Muscle of arm (tissue), 12 donors: ENCODE data around the gene FADS1. TPM values are rescaled to one million over a fixed set of nuclear protein-coding genes. Genes with fewer than 3 reads are reported as not detected.

Experiments
- polyA plus RNA-seq, 12 donors: library from polyadenylated mRNA; unstranded; fragments of 120-200 nt; gene quantifications; one replicate each; pipeline ENCODE4 v1.2.1, GENCODE V29; 2013; ENCODE audit not compliant: insufficient read length in 12 of 12

The FADS1 gene
- polyA plus RNA-seq, 12 donors, result 15.7 to 36.5 (median 23.2) TPM; not detected in 1

Other genes with a start within 250 kb of the FADS1 start
- gene SYT7, start 235.9 kb downstream of the FADS1 start, polyA plus RNA-seq, result 10 to 100 TPM in 1 of 12 donors, 1 to 10 TPM in 10, not detected in 1; 2.0 to 12.0 (median 3.1) TPM
- 1 to 10 TPM in 11 of 12 donors, not detected in 1; 3.8 to 6.0 (median 4.2) TPM for gene DAGLA, start 136.6 kb downstream of the FADS1 start, polyA plus RNA-seq
- gene MYRF, start 64.4 kb downstream of the FADS1 start, polyA plus RNA-seq, result 1 to 10 TPM in 4 of 12 donors, under 1 TPM in 7, not detected in 1; 0.58 to 7.2 (median 0.91) TPM
- gene TMEM258, start 24.4 kb downstream of the FADS1 start, polyA plus RNA-seq, result 100 to 1,000 TPM in 10 of 12 donors, 10 to 100 TPM in 1, not detected in 1; 71.8 to 175 (median 136) TPM
- 10 to 100 TPM in 11 of 12 donors, not detected in 1; 13.2 to 24.6 (median 15.8) TPM for gene FEN1, start 24.1 kb downstream of the FADS1 start, polyA plus RNA-seq
- gene FADS2, start 11.3 kb upstream of the FADS1 start, polyA plus RNA-seq, result 100 to 1,000 TPM in 4 of 12 donors, 10 to 100 TPM in 7, not detected in 1; 64.3 to 172 (median 87.3) TPM
- 10 to 100 TPM in 11 of 12 donors, not detected in 1; 26.5 to 44.4 (median 37.7) TPM for gene FADS3, start 74.5 kb upstream of the FADS1 start, polyA plus RNA-seq
- 10 to 100 TPM in 11 of 12 donors, not detected in 1; 18.2 to 32.1 (median 23.6) TPM for gene RAB3IL1, start 100.6 kb upstream of the FADS1 start, polyA plus RNA-seq
- 1 to 10 TPM in 11 of 12 donors, not detected in 1; 2.4 to 8.2 (median 3.5) TPM for gene BEST1, start 133.3 kb upstream of the FADS1 start, polyA plus RNA-seq
- gene FTH1, start 150.6 kb upstream of the FADS1 start, polyA plus RNA-seq, result 1,000 to 10,000 TPM in 11 of 12 donors, not detected in 1; 1,211 to 2,107 (median 1,338) TPM